Ascending aorta (tissue), 2 donors: ENCODE measurements around the gene IQSEC3. TPM values are rescaled to one million over a fixed set of nuclear protein-coding genes. Genes with fewer than 3 reads are reported as not detected.

ENCODE experiments used
- DNase-seq, 2 donors: peaks; one replicate each; pipeline ENCODE4 v3.0.0-alpha.2; 2019; ENCODE audit warnings: low spot score in 2 of 2
- H3K27ac ChIP-seq, 2 donors: fragments of 200-600 bp; sonication (generic); one replicate each; pipeline ENCODE4 v1.5.1; 2016 to 2017; ENCODE audit warnings: mild to moderate bottlenecking in 1 of 2
- H3K27me3 ChIP-seq: fragments of 200-600 bp; sonication (generic); one replicate; pipeline ENCODE4 v1.5.1; 2017
- H3K36me3 ChIP-seq, 2 donors: fragments of 200-600 bp; sonication (generic); one replicate each; pipeline ENCODE4 v1.5.1; 2016
- H3K4me1 ChIP-seq, 2 donors: fragments of 200-600 bp; sonication (generic); one replicate each; pipeline ENCODE4 v1.5.1; 2016 to 2017; ENCODE audit warnings: mild to moderate bottlenecking in 1 of 2
- H3K4me3 ChIP-seq, 2 donors: fragments of 200-600 bp; sonication (generic); one replicate each; pipeline ENCODE4 v1.5.1; 2016 to 2017; ENCODE audit warnings: mild to moderate bottlenecking in 1 of 2
- H3K9me3 ChIP-seq, 2 donors: fragments of 200-600 bp; sonication (generic); one replicate each; pipeline ENCODE4 v1.5.1; 2016
- intact Hi-C: fragments of 100-400 bp; cut with DNase I; formaldehyde crosslinking; loops from one replicate; pipeline ENCODE4 v1.15.1; 2023
- total RNA-seq: library from RNA; depleted of rRNA; stranded (reverse); fragments of >200 nt; gene quantifications from one replicate; pipeline ENCODE4 v1.1.0, GENCODE V29; 2016
- TF ChIP-seq, protein P1 (sequence below), 3 experiments: fragments of 200-600 bp in 2 of 3; fragments of 450-650 bp in 1 of 3; sonication (generic) in 2 of 3; IDR thresholded peaks; one replicate each; pipeline ENCODE4 v1.5.1; 2016 to 2019; ENCODE audit warnings: antibody characterized with exemption in 3 of 3, mild to moderate bottlenecking in 1 of 3, moderate library complexity in 1 of 3

The IQSEC3 gene
- total RNA-seq, 1 donor from 2014 or later: 0.53 TPM

DNA sequence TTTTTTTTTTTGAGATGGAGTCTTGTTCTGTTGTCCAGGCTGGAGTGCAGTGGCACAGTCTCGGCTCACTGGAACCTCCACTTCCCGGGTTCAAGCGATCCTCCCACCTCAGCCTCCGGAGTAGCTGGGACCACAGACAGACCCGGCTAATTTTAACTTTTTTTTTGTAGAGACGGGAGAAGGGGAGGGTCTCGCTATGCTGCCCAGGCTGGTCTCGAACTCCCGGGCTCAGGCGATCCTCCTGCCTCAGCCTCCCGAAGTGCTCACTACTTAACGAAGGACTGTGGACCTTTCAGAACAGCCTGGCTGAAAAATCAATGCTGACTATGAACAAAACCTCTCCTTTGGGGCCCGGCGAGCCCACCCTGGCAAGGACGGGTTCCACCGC is 136.5 kb downstream of the IQSEC3 start:
- Histone ChIP-seq H3K4me3 (peak overlapping the region; percentile 43 to 66), H3K4me1 (peaks cover 0 to 3% of the 10 kb centered on the region in 2 donors), H3K36me3 (no peaks in the 10 kb centered on the region), H3K27ac (no peak overlapping the region), H3K27me3 (no peaks in the 10 kb centered on the region), H3K9me3 (no peaks in the 10 kb centered on the region)
- intact Hi-C loops: no loop called here
- TF ChIP-seq, protein P1, sequence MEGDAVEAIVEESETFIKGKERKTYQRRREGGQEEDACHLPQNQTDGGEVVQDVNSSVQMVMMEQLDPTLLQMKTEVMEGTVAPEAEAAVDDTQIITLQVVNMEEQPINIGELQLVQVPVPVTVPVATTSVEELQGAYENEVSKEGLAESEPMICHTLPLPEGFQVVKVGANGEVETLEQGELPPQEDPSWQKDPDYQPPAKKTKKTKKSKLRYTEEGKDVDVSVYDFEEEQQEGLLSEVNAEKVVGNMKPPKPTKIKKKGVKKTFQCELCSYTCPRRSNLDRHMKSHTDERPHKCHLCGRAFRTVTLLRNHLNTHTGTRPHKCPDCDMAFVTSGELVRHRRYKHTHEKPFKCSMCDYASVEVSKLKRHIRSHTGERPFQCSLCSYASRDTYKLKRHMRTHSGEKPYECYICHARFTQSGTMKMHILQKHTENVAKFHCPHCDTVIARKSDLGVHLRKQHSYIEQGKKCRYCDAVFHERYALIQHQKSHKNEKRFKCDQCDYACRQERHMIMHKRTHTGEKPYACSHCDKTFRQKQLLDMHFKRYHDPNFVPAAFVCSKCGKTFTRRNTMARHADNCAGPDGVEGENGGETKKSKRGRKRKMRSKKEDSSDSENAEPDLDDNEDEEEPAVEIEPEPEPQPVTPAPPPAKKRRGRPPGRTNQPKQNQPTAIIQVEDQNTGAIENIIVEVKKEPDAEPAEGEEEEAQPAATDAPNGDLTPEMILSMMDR (IDR thresholded peaks at IDR 0.05): no peak
- DNase-seq: no peak

DNA sequence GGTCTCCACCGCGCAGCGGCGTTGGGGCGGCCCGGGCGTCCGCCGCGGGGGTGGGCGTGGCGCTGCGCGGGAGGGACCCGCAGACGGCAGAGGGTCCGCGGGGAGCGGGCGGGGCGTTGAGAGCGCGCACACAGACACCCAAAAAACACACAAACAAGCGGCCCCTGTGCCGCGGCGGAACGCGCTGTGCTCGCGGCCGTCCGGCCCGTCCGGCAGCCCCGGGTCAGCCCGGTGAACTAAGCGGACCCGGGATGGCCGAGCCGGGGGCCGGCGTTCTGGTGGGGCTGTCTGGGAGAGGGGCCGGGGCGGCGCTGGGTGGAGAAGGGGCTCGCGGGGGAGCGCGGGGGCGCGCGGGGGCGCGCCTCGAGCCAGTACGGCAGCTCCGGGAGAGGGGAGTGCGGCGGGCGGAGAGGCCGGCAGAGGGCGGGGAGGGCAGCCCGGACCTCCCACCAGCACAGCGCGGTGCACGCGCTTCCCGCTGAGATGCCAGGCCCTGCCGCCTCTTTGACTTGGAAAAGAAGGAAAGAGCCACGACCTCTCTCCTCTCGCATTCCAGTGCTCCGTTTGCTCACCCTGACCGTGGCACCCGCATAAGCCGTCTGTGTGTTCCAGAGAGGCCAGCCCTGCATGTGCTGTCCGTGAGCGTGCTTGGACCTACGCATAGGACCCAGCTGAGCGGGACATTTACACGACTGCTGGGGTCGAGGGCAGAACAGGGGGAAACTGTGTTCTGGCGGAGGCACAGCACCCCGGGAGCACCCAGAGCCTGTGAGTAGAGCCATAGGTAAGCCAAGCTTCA is 137.1 kb downstream of the IQSEC3 start:
- no peak overlapping the region for H3K27ac ChIP-seq
- TF ChIP-seq, protein P1 (IDR thresholded peaks at IDR 0.05): no peak
- H3K27me3 ChIP-seq: no peaks in the 10 kb centered on the region
- H3K36me3 ChIP-seq: no peaks in the 10 kb centered on the region
- peak overlapping the region; percentile 43 to 66 for H3K4me3 ChIP-seq
- H3K4me1 ChIP-seq: peaks cover 0 to 3% of the 10 kb centered on the region in 2 donors
- DNase-seq: no peak
- intact Hi-C loops: no loop called here
- no peaks in the 10 kb centered on the region for H3K9me3 ChIP-seq

DNA sequence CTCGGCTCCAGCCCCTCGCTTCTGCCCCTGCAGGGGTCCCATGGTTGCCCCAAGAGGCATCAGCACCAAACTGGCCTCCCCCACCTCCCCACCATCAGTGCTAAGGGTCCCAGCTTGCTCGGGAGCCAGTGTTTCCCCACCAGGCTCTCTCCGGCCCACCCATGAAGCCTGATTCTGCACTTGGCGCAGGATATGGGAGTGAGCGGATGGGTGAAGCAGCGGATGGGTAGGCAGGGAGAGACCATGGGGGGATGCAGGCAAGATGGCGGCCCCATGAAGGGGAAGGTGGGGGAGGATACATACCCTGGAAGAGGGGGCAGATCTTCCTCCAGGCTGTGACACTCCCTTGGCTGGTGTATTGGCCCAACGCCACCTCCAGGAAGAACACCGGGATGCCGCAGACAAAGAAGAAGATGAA is 137.7 kb downstream of the IQSEC3 start:
- Histone ChIP-seq H3K4me1 (peaks cover 0 to 3% of the 10 kb centered on the region in 2 donors), H3K4me3 (peak overlapping the region in 1 of 2 donors; percentile 66), H3K27me3 (no peaks in the 10 kb centered on the region), H3K27ac (no peak overlapping the region), H3K9me3 (no peaks in the 10 kb centered on the region), H3K36me3 (no peaks in the 10 kb centered on the region)
- DNase-seq: no peak
- intact Hi-C loops: no loop called here
- TF ChIP-seq, protein P1 (IDR thresholded peaks at IDR 0.05): no peak

DNA sequence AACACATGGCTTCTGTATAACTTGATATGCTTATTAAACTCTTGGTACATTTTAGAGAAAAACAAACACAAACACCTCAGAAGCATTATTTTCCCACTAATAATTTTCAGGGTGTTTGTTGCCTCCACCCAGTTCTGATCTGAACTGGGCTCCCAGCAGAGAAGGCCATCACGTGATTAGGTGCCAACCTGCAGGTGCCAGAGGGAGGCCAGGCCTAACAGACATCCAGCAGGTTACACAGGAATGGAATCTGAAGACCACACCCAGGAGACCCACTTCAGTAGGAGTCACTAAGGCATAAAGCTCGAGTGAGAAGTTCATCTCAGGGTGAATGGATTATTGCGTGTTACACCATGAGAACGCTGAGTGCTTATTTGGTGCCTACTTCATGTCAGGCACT is 138.5 kb downstream of the IQSEC3 start:
- H3K36me3 ChIP-seq: no peaks in the 10 kb centered on the region
- H3K9me3 ChIP-seq: no peaks in the 10 kb centered on the region
- DNase-seq: no peak
- H3K27me3 ChIP-seq: no peaks in the 10 kb centered on the region
- TF ChIP-seq, protein P1 (IDR thresholded peaks at IDR 0.05): no peak
- intact Hi-C loops: no loop called here
- H3K4me3 ChIP-seq: no peak overlapping the region
- H3K4me1 ChIP-seq: peaks cover 0 to 3% of the 10 kb centered on the region in 2 donors
- no peak overlapping the region for H3K27ac ChIP-seq

DNA sequence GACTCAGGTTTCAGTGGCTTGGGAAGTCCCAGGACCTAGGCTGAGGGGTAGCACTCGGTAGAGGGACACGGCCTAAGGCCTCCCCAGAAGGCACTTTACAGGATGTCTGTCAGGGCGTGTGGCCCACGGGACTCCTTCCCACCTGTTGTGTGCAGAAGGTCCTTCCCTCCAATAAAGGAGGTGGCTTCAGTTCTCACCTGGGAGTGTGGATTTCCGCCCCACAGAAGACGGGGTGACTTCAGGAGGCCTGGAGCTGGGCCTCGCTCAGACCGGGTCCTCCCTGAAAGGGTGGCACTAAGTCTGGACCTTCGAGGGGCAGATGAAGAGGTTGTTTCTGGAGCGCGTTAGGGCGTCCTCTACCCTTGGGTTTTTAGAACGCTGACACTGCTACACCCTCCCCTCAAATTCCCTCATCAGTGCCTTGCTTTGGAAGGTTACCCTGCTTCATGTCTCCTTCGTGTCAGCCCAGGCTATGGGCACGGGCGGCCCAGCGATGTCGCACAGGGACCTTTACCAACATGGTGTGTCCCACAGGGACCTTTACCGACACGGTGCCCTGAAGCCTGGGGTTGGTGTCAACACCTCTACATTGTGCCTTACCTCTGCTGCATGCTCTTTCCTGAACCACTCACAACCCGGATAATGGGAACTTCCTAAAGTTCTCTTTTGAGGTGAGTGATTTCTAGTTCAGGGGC is 140.3 kb downstream of the IQSEC3 start:
- Histone ChIP-seq H3K4me3 (no peak overlapping the region), H3K27me3 (no peaks in the 10 kb centered on the region), H3K4me1 (peaks cover 0 to 3% of the 10 kb centered on the region in 2 donors), H3K36me3 (no peaks in the 10 kb centered on the region), H3K9me3 (no peaks in the 10 kb centered on the region), H3K27ac (no peak overlapping the region)
- no peak for DNase-seq
- TF ChIP-seq, protein P1 (IDR thresholded peaks at IDR 0.05): no peak
- intact Hi-C loops: no loop called here
